ENCODE results near the gene INSM2. TPM values are rescaled to one million over a fixed set of nuclear protein-coding genes. Genes with fewer than 3 reads are reported as not detected.

Gene INSM2
- total RNA-seq, 1 experiment from 2014 or later, result not detected

DNA sequence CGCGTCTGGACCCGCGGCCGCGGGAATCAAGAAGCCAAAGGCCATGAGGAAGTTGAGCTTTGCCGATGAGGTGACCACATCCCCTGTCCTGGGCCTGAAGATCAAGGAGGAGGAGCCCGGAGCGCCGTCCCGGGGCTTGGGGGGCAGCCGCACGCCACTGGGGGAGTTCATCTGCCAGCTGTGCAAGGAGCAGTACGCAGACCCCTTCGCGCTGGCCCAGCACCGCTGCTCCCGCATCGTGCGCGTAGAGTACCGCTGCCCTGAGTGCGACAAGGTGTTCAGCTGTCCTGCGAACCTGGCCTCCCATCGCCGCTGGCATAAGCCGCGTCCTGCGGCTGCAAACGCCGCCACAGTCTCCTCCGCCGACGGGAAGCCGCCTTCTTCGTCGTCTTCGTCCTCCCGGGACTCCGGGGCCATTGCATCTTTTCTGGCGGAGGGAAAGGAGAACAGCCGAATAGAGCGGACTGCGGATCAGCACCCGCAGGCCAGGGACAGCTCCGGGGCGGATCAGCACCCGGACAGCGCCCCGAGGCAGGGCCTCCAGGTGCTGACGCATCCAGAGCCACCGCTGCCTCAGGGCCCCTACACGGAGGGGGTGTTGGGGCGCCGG is 1.0 kb downstream of the INSM2 start:
- Histone ChIP-seq H3K4me1 (ENCODE audit: control insufficient read depth in 1 of 2, insufficient read depth in 2 of 2, low read length in 2 of 2) (0 out of 4 replicates have a peak, but pooled peaks cover 0 to 7% of the 10 kb centered on the region in 2 experiments), H3K9me2 (ENCODE audit: insufficient read depth) (no peaks in the 10 kb centered on the region), H3K4me2 (ENCODE audit: low read length) (no peak overlapping the region), H2AFZ (ENCODE audit: low read depth, low read length, poor library complexity, severe bottlenecking) (no peak overlapping the region), H3K9me3 (ENCODE audit: control insufficient read depth in 1 of 2, insufficient read depth in 1 of 2, low read depth in 1 of 2, low read length in 2 of 2) (no peaks in the 10 kb centered on the region), H3K9ac (ENCODE audit: low read length) (no peak overlapping the region), H3K4me3 (replicated peaks in 1 of 2; ENCODE audit: low read depth in 1 of 2, low read length in 2 of 2) (no peak overlapping the region), H3K79me2 (ENCODE audit: insufficient read depth, low read length) (no peaks in the 10 kb centered on the region), H3K27me3 (ENCODE audit: insufficient read depth, low read length) (no peaks in the 10 kb centered on the region), H3K36me3 (ENCODE audit: control insufficient read depth in 1 of 2, insufficient read depth in 2 of 2, low read length in 2 of 2) (no peaks in the 10 kb centered on the region), H4K20me1 (ENCODE audit: insufficient read depth) (no peaks in the 10 kb centered on the region), H3K27ac (ENCODE audit: low read depth, low read length) (no peak overlapping the region)
- TF ChIP-seq, protein P1, sequence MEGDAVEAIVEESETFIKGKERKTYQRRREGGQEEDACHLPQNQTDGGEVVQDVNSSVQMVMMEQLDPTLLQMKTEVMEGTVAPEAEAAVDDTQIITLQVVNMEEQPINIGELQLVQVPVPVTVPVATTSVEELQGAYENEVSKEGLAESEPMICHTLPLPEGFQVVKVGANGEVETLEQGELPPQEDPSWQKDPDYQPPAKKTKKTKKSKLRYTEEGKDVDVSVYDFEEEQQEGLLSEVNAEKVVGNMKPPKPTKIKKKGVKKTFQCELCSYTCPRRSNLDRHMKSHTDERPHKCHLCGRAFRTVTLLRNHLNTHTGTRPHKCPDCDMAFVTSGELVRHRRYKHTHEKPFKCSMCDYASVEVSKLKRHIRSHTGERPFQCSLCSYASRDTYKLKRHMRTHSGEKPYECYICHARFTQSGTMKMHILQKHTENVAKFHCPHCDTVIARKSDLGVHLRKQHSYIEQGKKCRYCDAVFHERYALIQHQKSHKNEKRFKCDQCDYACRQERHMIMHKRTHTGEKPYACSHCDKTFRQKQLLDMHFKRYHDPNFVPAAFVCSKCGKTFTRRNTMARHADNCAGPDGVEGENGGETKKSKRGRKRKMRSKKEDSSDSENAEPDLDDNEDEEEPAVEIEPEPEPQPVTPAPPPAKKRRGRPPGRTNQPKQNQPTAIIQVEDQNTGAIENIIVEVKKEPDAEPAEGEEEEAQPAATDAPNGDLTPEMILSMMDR (IDR thresholded peaks at IDR 0.05 in 2 of 3, conservative IDR thresholded peaks at IDR 0.05 in 1 of 3; ENCODE audit: borderline replicate concordance in 1 of 3, insufficient read depth in 1 of 3, low read depth in 2 of 3, low read length in 2 of 3), result no peak
- TF ChIP-seq, protein P2, sequence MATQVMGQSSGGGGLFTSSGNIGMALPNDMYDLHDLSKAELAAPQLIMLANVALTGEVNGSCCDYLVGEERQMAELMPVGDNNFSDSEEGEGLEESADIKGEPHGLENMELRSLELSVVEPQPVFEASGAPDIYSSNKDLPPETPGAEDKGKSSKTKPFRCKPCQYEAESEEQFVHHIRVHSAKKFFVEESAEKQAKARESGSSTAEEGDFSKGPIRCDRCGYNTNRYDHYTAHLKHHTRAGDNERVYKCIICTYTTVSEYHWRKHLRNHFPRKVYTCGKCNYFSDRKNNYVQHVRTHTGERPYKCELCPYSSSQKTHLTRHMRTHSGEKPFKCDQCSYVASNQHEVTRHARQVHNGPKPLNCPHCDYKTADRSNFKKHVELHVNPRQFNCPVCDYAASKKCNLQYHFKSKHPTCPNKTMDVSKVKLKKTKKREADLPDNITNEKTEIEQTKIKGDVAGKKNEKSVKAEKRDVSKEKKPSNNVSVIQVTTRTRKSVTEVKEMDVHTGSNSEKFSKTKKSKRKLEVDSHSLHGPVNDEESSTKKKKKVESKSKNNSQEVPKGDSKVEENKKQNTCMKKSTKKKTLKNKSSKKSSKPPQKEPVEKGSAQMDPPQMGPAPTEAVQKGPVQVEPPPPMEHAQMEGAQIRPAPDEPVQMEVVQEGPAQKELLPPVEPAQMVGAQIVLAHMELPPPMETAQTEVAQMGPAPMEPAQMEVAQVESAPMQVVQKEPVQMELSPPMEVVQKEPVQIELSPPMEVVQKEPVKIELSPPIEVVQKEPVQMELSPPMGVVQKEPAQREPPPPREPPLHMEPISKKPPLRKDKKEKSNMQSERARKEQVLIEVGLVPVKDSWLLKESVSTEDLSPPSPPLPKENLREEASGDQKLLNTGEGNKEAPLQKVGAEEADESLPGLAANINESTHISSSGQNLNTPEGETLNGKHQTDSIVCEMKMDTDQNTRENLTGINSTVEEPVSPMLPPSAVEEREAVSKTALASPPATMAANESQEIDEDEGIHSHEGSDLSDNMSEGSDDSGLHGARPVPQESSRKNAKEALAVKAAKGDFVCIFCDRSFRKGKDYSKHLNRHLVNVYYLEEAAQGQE (IDR thresholded peaks at IDR 0.05; ENCODE audit: low read depth), result peak; percentile 96
- ChIA-PET RAD21 (ENCODE audit: low non-redundant PET in 1 of 2, low total read pairs in 2 of 2, uncharacterized antibody in 2 of 2, unreplicated experiment in 2 of 2) (no interaction called here), POLR2A (no interaction called here), CTCF (no interaction called here)
- DNase-seq (ENCODE audit: low read depth, low spot score) (no peak), ATAC-seq (peak; percentile 59)
- intact Hi-C loops (cut with micrococcal nuclease), result no loop called here
- BruUV-seq (replicated peaks), result no TSS peak
